ENCODE results near the gene PRKRA. TPM values are rescaled to one million over a fixed set of nuclear protein-coding genes. Genes with fewer than 3 reads are reported as not detected.
"Not testable (repeated sequence)": the region's sequence is repeated elsewhere in the genome, so short reads cannot be mapped to it uniquely, and the experiment has no call there.

PRKRA gene
- 87.2 and 89.8 TPM in 2 replicates for polyA plus RNA-seq (2014; cell fraction: cytosol; rRNA removed)
- polyA plus RNA-seq (2014; cell fraction: nucleus; rRNA removed) = 80.3 and 91.9 TPM in 2 replicates

DNA sequence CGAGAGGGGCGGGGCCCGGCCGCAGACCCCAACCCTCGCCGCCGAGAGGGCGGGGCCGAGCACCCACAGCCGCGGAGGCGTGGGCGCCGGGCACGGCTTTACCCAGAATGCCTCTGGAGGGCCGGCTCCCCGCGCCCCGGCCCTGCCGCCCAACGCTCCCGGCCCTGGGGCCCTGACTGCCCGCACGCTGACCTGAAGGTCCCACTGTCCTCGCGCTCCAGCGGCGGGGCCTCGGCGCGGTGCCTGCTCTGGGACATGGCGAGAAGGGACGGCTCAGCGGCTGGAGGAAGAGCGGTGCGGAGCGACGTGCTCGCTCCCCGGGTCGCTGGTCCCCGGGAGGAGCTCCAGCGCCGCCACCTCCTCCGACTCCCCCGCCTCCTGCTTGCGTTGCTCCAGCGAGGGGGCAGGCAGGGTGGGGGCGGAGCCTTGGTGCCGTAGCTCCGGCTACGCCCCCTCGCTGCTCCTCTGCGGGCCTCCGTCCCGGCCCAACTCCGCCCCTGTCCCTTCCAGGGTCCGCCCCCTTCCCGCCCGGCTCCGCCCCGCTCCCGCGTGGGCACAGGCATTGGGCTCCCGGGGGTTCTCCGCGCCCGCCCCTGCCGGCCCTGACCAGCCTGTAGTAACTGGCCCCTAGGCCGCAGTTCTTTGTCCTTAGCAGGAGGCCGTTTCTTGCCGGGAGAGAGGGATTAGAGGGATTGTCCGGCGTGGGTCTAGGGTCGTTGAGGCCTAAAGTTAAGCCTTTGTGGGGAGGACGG lies at the start of gene PRKRA, which contains the start of gene PJVK:
Gene PRKRA (minus strand): TSS at position 402 of the 752 bp plus-strand sequence. CDS start 145 bp downstream, at position 257.
Gene PJVK (plus strand): TSS at position 605 of the 752 bp plus-strand sequence. CDS start 2,032 bp downstream, outside the sequence.
- DNase-seq (ENCODE audit: low spot score) = peak; percentile 97

DNA sequence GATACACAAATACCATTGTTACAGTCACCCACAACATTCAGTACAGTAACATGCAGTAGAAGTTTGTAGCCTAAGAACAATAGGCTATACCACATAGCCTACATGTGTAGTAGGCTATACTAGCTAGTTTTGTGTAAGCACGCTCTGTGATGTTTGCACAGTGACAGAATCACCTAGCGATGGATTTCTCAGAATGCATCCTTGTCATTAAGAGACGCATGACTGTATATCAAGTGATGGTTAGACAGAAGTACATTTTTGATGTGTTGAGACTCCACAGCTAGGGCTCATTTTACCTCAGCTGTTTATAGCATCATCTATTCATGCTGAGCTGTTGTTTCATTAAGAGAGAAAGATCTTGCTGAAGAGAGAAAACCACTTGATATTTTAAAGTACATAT lies 48.7 kb upstream of the PRKRA start:
- no peak for DNase-seq (ENCODE audit: low spot score)

DNA sequence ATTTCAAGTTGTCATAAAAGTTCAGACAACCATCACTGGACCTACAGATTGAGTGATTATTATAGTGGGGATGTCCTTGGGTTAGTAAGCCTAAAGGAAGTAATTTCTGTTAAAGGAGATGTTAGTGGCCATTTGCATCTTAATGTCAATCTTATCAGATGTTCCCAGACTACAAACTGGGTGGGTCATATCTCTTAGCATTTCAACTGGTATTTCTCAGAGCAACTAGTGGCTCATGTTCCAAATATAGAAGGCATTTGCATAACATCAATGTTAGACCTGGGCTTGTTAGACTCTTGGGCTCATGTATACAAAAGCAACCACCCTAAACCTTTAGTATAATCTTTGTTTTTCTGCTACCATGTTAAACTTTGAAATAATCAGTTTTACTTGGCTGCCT lies 47.2 kb upstream of the PRKRA start:
- no peak for DNase-seq (ENCODE audit: low spot score)

- no peak for DNase-seq (ENCODE audit: low spot score)
Measured at GRCh38 chr2:178496049-178496448, 45.1 kb upstream of the PRKRA start.

DNA sequence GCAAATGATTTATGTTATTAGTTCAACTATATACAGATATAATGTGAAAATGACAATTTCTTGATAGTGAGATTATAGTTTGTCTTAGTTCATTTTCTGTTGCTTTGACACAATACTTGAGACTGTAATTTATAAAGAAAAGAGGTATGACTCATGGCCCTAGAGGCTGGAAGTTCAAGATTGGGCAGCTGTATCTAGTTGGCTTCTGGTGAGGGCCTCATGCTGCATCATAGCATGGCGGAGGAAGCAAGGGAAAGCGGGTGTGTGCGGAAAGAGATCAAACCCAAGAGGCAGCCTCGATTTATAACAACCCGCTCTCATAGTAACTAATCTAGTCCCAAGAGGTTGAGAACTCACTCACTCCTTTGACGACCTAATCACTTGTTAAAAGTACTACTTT lies 40.6 kb upstream of the PRKRA start:
- DNase-seq (ENCODE audit: low spot score) = no peak

DNA sequence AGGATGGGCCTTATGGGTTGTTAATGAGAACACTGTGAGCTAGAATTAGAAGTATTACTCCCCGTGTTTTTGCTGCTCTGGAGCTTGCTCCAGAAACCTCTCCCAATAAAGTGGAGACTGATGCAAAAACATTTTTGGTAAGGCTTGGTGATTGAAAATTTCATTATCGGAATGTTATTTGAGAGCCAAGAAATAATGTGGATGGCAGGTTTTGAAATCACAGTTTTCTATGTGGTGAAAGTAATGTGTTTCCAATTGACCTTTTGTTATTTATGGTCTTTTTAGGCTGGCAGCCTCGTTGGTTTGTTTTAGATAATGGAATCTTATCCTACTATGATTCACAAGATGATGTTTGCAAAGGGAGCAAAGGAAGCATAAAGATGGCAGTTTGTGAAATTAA lies 34.4 kb upstream of the PRKRA start:
- DNase-seq (ENCODE audit: low spot score) = no peak

DNA sequence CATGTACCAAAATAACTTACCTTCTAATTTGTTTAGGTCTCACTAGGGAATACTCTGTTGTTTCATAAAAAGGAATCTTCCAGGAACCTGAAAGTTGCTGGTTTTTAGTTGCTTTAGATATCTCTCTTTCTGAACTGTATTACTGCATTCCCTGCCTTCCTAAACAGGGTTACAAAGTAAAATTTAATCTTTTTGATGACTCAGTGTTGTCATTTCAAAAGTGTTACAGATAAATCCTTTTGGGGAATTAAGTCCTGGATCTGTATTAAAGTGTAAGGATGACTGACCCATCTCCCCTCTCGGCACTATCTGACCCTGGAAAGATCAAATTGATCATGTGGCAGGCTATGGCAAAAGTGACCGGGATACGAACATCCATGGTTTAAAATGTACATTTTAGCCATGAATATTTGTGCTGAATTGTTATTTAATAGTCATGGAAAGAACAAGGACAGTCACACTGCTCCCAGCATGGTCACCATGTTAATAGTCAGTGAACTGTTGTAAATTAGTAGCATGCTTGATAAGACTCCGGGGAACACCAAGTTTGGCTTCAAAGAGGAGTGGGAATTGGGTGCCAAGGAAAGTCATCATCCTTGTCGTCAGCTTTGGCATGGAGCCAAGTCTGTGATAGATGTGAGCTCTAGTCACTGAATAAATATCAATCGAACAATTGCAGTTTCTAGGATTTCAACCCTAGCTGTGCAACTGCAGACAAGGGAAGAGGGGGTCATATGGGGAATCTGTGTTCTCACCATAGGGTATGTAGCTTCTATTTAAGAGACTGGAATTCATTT lies 33.5 kb upstream of the PRKRA start:
- DNase-seq (ENCODE audit: low spot score) = no peak

- no peak for DNase-seq (ENCODE audit: low spot score)
Measured at GRCh38 chr2:178482437-178482836, 31.5 kb upstream of the PRKRA start.

DNA sequence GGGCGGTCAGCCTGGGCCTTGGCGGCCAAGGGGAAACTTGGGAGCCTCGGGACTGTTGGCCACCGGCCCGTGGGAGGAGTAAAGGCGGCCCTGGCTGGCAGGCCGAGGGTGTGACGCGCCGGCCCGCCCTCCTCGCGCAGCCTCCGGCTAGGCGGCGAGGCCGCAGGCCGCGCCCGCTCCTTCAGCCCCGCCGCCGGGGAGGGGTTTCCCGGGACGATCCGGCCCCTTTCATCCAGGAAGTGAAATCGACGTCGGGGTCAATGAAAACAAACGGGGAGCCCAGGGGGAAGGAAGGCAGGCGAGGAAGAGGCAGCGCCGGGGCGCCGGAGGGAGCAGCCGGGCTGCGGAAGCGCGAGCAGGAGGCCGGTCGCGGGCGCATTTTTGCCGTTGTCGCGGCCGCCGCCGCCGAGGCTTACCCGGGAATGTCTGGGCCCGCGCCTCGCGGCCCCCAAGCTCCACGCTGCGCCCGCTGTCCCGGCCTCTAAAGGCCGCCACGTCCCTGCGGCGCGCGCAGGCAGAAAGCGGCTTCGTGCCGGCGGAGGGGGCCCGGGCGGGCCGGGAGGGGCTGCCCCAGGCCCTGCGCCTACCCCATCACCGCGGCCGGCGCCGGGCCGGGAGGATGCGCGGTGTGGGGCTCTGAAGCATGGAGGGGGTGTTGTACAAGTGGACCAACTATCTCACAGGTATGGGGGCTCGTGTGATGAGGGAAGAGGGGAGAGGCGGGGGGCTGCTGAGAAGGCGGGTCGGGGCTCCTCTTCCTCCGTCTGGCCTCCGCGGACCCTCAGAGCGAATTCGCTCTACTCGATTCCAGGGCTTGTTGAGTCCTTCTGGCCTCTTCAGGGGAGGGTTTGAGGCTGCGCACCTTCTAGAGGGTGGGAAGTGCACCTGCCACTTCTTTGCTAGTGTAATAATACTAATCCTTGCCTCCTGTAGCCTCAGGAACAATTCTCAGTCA lies 29.5 kb upstream of the PRKRA start, which contains the start of gene PLEKHA3:
Gene PLEKHA3 (plus strand): TSS at position 231 of the 955 bp plus-strand sequence. CDS start 413 bp downstream, at position 644.
- peak; percentile 95 for DNase-seq (ENCODE audit: low spot score)

- DNase-seq (ENCODE audit: low spot score) = no peak
Measured at GRCh38 chr2:178479758-178480226, 28.8 kb upstream of the PRKRA start.

DNA sequence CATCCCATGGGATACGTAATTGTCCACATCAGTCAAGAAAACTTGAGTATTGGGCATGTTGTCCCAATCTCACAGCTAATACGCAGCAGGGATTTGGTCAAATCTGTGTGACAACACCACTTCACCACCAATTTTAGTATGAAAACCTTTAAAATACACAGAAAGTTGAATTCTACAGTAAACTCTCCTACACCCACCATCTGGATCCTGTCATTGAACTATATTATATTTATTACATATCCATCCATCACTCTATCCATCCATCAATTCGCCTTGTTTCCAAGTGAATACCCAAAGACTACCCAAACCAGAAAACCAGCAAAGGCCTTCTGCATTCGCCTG lies 28.3 kb upstream of the PRKRA start:
- DNase-seq (ENCODE audit: low spot score) = peak; percentile 28

GRCh38 chr2:178478439-178479274 lies 27.7 kb upstream of the PRKRA start, which contains the start of gene FKBP7:
TSS of gene FKBP7 (minus strand) at chr2:178478600. CDS start at chr2:178478499, 101 bp downstream.
- DNase-seq (ENCODE audit: low spot score) = peak; percentile 87

DNA sequence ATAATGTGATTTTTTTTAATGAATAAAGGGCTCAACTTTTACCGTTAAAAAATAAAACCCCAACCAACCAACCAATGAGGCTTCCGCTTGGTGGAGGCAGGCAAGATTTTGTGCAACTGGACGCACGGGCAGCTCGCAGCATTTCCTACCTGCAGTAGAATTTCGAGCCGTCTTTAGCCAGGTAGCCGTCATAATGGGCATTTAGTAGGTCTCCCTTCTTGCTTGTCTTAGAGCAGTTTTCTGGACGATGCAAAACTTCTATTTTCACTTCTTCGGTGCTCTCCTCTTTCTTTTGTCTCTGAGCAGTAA lies 27.1 kb upstream of the PRKRA start:
- DNase-seq (ENCODE audit: low spot score) = peak; percentile 33

DNA sequence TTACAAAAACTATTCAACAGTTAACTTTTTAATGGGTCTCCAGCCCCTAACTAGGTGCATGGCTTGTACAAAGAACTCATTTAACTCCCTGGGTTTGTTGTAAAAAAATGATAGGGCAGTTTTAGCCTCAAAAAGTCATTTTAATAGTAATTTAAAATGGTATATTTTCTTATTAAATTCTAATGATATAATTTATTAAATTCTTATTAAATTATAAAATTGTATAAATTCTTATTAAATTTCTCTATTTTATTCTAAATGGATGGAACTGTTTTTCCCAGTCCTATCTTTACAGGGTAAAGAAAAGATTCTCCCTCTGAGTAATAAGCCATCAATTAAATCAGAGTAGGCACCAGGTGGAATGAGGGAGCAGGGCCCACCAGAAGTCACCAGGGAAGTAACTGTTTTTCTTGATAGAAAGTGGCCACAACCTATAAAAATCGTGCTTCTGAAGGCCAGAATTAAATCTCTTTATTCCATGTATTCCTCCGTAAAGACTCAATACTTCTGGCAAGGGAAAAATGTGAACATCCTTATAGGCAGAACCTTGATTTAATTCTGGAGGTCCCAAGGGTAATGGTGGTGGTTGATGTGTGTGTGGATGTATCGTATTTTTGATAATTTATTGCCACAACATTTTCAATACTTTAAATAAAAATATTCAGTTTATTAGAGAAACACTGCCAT lies 26.6 kb upstream of the PRKRA start:
- peak; percentile 56 for DNase-seq (ENCODE audit: low spot score)

GRCh38 chr2:178476477-178476876 lies 25.5 kb upstream of the PRKRA start:
- DNase-seq (ENCODE audit: low spot score) = no peak

GRCh38 chr2:178474560-178474959 lies 23.6 kb upstream of the PRKRA start:
- DNase-seq (ENCODE audit: low spot score) = no peak

- DNase-seq (ENCODE audit: low spot score) = no peak
Measured at GRCh38 chr2:178473931-178474330, 23.0 kb upstream of the PRKRA start.

DNA sequence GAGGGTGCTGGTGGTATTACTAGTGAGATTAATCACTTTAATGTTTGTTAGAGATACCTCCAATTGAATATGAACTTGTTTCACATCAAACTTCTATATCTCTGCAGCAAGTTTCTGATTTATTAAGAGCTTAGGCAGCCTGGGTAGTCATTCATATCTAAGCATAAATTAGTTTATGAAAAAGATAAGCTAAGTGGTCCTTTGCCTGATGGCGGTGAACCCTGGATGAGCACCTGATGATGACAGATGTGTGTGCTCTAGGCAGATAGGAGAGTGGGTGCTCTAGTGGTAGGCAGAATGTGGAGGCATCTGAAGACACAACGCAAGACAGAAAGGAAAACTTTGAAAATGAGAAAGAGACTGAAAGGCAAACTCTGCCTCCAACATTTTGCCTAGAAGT lies 22.4 kb upstream of the PRKRA start:
- peak; percentile 19 for DNase-seq (ENCODE audit: low spot score)

- not testable (repeated sequence) for DNase-seq (ENCODE audit: low spot score)
Measured at GRCh38 chr2:178471313-178471712, 20.3 kb upstream of the PRKRA start.

Data from SK-N-DZ (cell line).